Parathyroid adenoma (tissue), 2 donors: ENCODE results near the gene DCAF8L1.
"Not testable (repeated sequence)": the region's sequence is repeated elsewhere in the genome, so short reads cannot be mapped to it uniquely, and the experiment has no call there.

Source experiments
- H2AFZ ChIP-seq: fragments of 300-600 bp; sonication (generic); one replicate; pipeline ENCODE4 v1.7.0; 2017; ENCODE audit warnings: antibody characterized with exemption, mild to moderate bottlenecking
- H3K27ac ChIP-seq: fragments of 300-600 bp; sonication (generic); one replicate; pipeline ENCODE4 v1.7.0; 2017
- H3K27me3 ChIP-seq: fragments of 300-600 bp; sonication (generic); one replicate; pipeline ENCODE4 v1.7.0; 2017; ENCODE audit warnings: low read length; ENCODE audit not compliant: control insufficient read depth, insufficient read depth
- H3K36me3 ChIP-seq: fragments of 300-600 bp; sonication (generic); one replicate; pipeline ENCODE4 v1.7.0; 2017; ENCODE audit warnings: low read length; ENCODE audit not compliant: control insufficient read depth, insufficient read depth
- H3K4me1 ChIP-seq: fragments of 300-600 bp; sonication (generic); one replicate; pipeline ENCODE4 v1.7.0; 2017; ENCODE audit warnings: control low read depth
- H3K4me2 ChIP-seq: fragments of 300-600 bp; sonication (generic); one replicate; pipeline ENCODE4 v1.7.0; 2017; ENCODE audit warnings: low read length
- H3K4me3 ChIP-seq: fragments of 300-600 bp; sonication (generic); one replicate; pipeline ENCODE4 v1.7.0; 2017; ENCODE audit warnings: low read depth, low read length
- H3K79me2 ChIP-seq: fragments of 300-600 bp; sonication (generic); one replicate; pipeline ENCODE4 v1.7.0; 2017; ENCODE audit warnings: control low read depth
- H3K9ac ChIP-seq: fragments of 300-600 bp; sonication (generic); one replicate; pipeline ENCODE4 v1.7.0; 2017; ENCODE audit warnings: mild to moderate bottlenecking
- H3K9me3 ChIP-seq: fragments of 300-600 bp; sonication (generic); one replicate; pipeline ENCODE4 v1.7.0; 2017; ENCODE audit warnings: low read length; ENCODE audit not compliant: control insufficient read depth
- CTCF ChIP-seq: fragments of 300-600 bp; sonication (generic); IDR thresholded peaks from one replicate; pipeline ENCODE4 v1.7.0; 2017; ENCODE audit warnings: antibody characterized with exemption, mild to moderate bottlenecking
- donor health status: primary hyperparathyroidism.

The DCAF8L1 gene

GRCh38 chrX:27998666-27999065, 17.4 kb upstream of the DCAF8L1 start:
- no peaks in the 10 kb centered on the region for H3K36me3 ChIP-seq
- H3K9me3 ChIP-seq: no peaks in the 10 kb centered on the region
- no peak overlapping the region for H3K27ac ChIP-seq
- no peak for TF ChIP-seq CTCF
- H3K4me3 ChIP-seq: no peak overlapping the region
- no peak overlapping the region for H3K4me2 ChIP-seq
- no peaks in the 10 kb centered on the region for H3K4me1 ChIP-seq
- no peaks in the 10 kb centered on the region for H3K27me3 ChIP-seq
- no peak overlapping the region for H3K9ac ChIP-seq
- H2AFZ ChIP-seq: no peak overlapping the region
- no peaks in the 10 kb centered on the region for H3K79me2 ChIP-seq

GRCh38 chrX:27997622-27998021, 16.4 kb upstream of the DCAF8L1 start:
- no peak overlapping the region for H3K4me3 ChIP-seq
- H3K79me2 ChIP-seq: no peaks in the 10 kb centered on the region
- no peak for TF ChIP-seq CTCF
- H3K9me3 ChIP-seq: no peaks in the 10 kb centered on the region
- H3K27ac ChIP-seq: no peak overlapping the region
- no peaks in the 10 kb centered on the region for H3K27me3 ChIP-seq
- no peaks in the 10 kb centered on the region for H3K36me3 ChIP-seq
- H3K9ac ChIP-seq: no peak overlapping the region
- H3K4me2 ChIP-seq: no peak overlapping the region
- H3K4me1 ChIP-seq: no peaks in the 10 kb centered on the region
- no peak overlapping the region for H2AFZ ChIP-seq

- TF ChIP-seq CTCF: no peak
- H2AFZ ChIP-seq: no peak overlapping the region
- no peak overlapping the region for H3K27ac ChIP-seq
- H3K4me3 ChIP-seq: no peak overlapping the region
- no peak overlapping the region for H3K9ac ChIP-seq
- H3K36me3 ChIP-seq: no peaks in the 10 kb centered on the region
- H3K27me3 ChIP-seq: no peaks in the 10 kb centered on the region
- no peak overlapping the region for H3K4me2 ChIP-seq
- no peaks in the 10 kb centered on the region for H3K9me3 ChIP-seq
- H3K79me2 ChIP-seq: no peaks in the 10 kb centered on the region
- no peaks in the 10 kb centered on the region for H3K4me1 ChIP-seq
Measured at GRCh38 chrX:27996132-27996531, 14.9 kb upstream of the DCAF8L1 start.

GRCh38 chrX:27995611-27996010, 14.4 kb upstream of the DCAF8L1 start:
- Histone ChIP-seq H3K27ac (no peak overlapping the region), H3K4me2 (no peak overlapping the region), H3K4me1 (no peaks in the 10 kb centered on the region), H3K9ac (no peak overlapping the region), H3K27me3 (no peaks in the 10 kb centered on the region), H3K4me3 (no peak overlapping the region), H3K9me3 (no peaks in the 10 kb centered on the region), H3K79me2 (no peaks in the 10 kb centered on the region), H2AFZ (no peak overlapping the region), H3K36me3 (no peaks in the 10 kb centered on the region)
- no peak for TF ChIP-seq CTCF

GRCh38 chrX:27987862-27988646, 6.8 kb upstream of the DCAF8L1 start:
- H3K4me2 ChIP-seq: no peak overlapping the region
- no peaks in the 10 kb centered on the region for H3K27me3 ChIP-seq
- no peaks in the 10 kb centered on the region for H3K79me2 ChIP-seq
- H3K4me3 ChIP-seq: no peak overlapping the region
- H3K4me1 ChIP-seq: no peaks in the 10 kb centered on the region
- H3K9ac ChIP-seq: no peak overlapping the region
- no peaks in the 10 kb centered on the region for H3K36me3 ChIP-seq
- no peak for TF ChIP-seq CTCF
- no peak overlapping the region for H3K27ac ChIP-seq
- no peak overlapping the region for H2AFZ ChIP-seq
- H3K9me3 ChIP-seq: no peaks in the 10 kb centered on the region

- not testable (repeated sequence) for H3K4me1 ChIP-seq
Measured at GRCh38 chrX:27976934-27977333, 4.3 kb downstream of the DCAF8L1 start.

More at GRCh38 chrX:27976934-27977333, 4.3 kb downstream of the DCAF8L1 start:
- H2AFZ ChIP-seq, H3K9ac ChIP-seq, H3K36me3 ChIP-seq, H3K9me3 ChIP-seq, H3K4me2 ChIP-seq, H3K27ac ChIP-seq, H3K79me2 ChIP-seq, H3K4me3 ChIP-seq, H3K27me3 ChIP-seq: not testable (repeated sequence)
